ENCODE results near the gene NANOGP8. TPM values are rescaled to one million over a fixed set of nuclear protein-coding genes. Genes with fewer than 3 reads are reported as not detected.

Gene NANOGP8
- total RNA-seq, 2 experiments from 2014 or later: not detected

- ATAC-seq: no peak
- no peaks in the 10 kb centered on the region for H3K9me3 Mint-ChIP-seq (ENCODE audit: insufficient read depth)
- no peaks in the 10 kb centered on the region for H3K27me3 Mint-ChIP-seq (ENCODE audit: low read depth)
- H3K4me1 Mint-ChIP-seq (ENCODE audit: low read depth): no peaks in the 10 kb centered on the region
- ChIA-PET POLR2A (no interaction called here), CTCF (no interaction called here)
- no peak for DNase-seq
- no peak overlapping the region for H3K27ac Mint-ChIP-seq
- no peak overlapping the region for H3K4me3 Mint-ChIP-seq
- no peaks in the 10 kb centered on the region for H3K36me3 Mint-ChIP-seq (ENCODE audit: low read depth)
Measured at GRCh38 chr15:35047528-35047927, 37.6 kb downstream of the NANOGP8 start.

DNA sequence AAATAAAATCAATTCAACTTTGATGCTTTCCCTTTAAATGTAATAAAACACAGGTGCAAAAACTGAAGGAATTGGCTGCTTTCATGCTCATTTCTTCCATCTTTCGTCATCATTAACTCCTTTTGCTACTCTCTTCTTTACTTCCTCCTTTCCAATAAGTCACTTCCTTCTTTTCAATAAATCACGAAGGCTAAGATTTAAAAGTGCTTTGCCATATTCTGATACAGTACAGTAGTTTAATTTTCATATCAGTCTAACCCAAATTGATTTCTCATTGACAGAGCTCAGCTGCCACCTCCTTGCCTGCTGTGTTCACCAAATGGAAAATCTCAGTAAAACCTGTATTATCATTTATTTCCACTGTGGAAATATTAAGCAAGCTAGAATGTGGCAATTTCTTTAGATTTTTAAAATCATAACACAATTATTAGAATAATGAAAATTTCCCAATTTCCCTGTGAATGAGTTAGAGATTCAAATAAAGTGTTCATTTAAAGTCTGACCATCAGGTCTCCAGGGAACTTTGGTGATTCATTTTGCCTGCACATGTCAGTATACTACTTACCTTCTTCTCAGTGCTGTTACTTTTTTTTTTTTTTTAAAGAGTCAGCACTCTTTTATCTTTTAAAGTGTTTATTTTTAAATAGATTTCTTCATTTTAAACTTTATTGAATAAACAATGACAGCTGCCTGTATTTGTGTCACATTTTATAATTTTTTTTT, 41.6 kb downstream of the NANOGP8 start:
- CTCF ChIA-PET: no interaction called here
- Mint-ChIP-seq H3K27ac (no peak overlapping the region), H3K4me3 (no peak overlapping the region), H3K36me3 (ENCODE audit: low read depth) (no peaks in the 10 kb centered on the region), H3K4me1 (ENCODE audit: low read depth) (no peaks in the 10 kb centered on the region), H3K27me3 (ENCODE audit: low read depth) (no peaks in the 10 kb centered on the region), H3K9me3 (ENCODE audit: insufficient read depth) (no peaks in the 10 kb centered on the region)
- DNase-seq: no peak
- no peak for ATAC-seq
- POLR2A ChIA-PET: no interaction called here

GRCh38 chr15:35040339-35041255, 44.5 kb downstream of the NANOGP8 start:
- Mint-ChIP-seq H3K9me3 (ENCODE audit: insufficient read depth) (no peaks in the 10 kb centered on the region), H3K27ac (no peak overlapping the region), H3K4me1 (ENCODE audit: low read depth) (no peaks in the 10 kb centered on the region), H3K27me3 (ENCODE audit: low read depth) (no peaks in the 10 kb centered on the region), H3K36me3 (ENCODE audit: low read depth) (no peaks in the 10 kb centered on the region), H3K4me3 (no peak overlapping the region)
- DNase-seq (no peak), ATAC-seq (no peak)
- CTCF ChIA-PET: no interaction called here
- POLR2A ChIA-PET: no interaction called here

GRCh38 chr15:35038626-35039451, 46.3 kb downstream of the NANOGP8 start:
- no peak overlapping the region for H3K27ac Mint-ChIP-seq
- no peaks in the 10 kb centered on the region for H3K4me1 Mint-ChIP-seq (ENCODE audit: low read depth)
- no peaks in the 10 kb centered on the region for H3K9me3 Mint-ChIP-seq (ENCODE audit: insufficient read depth)
- no peaks in the 10 kb centered on the region for H3K27me3 Mint-ChIP-seq (ENCODE audit: low read depth)
- H3K4me3 Mint-ChIP-seq: no peak overlapping the region
- ATAC-seq (no peak), DNase-seq (no peak)
- H3K36me3 Mint-ChIP-seq (ENCODE audit: low read depth): no peaks in the 10 kb centered on the region
- ChIA-PET CTCF (no interaction called here), POLR2A (interaction anchor here (0.7 kb wide), 1 partner anchor 45 kb away, joined by 4 read pairs; no protein-coding TSS in a partner anchor)

Other genes with a start within 250 kb of the NANOGP8 start
- gene AQR, start 115.6 kb downstream of the NANOGP8 start, total RNA-seq: 10 to 100 TPM; 33.2 to 37.0 TPM
- 10 to 100 TPM; 34.0 to 35.1 TPM for gene ZNF770, start 97.0 kb downstream of the NANOGP8 start, total RNA-seq

Measured in activated CD8-positive, alpha-beta T cell treated with anti-CD3 and anti-CD28 coated beads, Interleukin-2, amount 10 ng/mL, durations not matched to agents 7 days and 5 days (primary cell).